Measurements from ENCODE around the gene SPATA33.
"Not testable (repeated sequence)": the region's sequence is repeated elsewhere in the genome, so short reads cannot be mapped to it uniquely, and the experiment has no call there.

Gene SPATA33

DNA sequence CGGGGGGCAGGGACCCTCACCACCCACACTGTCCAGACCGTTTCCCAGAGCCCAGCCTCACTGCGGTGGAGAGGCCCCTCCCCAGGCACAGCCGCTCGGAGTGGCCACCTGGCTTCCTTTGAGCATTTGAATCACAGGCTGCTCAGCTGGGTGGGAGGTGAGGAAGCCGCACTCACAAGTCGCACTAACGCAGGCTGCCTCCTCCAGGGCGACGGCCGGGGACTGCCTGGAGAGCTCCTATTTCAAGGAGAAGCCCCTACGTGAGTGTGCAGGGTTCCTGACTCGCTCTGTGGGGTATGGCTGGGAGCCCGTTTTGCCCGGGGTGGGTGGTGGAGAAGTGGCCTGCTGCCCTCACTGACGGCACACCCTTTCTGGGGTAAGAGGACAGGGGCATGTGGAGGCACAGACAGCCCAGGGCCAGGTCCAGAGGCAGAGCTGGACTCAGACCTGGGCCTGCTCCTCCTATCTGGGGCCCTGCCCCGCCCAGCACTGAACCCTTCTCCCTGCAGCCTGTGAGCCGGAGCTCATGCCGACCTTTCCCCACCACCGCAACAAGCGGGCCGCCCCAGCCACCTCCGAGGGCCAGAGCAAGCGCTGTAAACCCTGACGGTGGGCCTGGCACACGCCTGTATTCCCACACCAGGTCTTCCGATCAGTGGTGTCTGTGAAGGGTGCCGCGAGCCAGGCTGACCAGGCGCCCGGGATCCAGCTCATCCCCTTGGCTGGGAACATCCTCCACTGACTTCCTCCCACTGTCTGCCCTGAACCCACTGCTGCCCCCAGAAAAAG is 37.6 kb downstream of the SPATA33 start:
- DNase-seq: no peak

DNA sequence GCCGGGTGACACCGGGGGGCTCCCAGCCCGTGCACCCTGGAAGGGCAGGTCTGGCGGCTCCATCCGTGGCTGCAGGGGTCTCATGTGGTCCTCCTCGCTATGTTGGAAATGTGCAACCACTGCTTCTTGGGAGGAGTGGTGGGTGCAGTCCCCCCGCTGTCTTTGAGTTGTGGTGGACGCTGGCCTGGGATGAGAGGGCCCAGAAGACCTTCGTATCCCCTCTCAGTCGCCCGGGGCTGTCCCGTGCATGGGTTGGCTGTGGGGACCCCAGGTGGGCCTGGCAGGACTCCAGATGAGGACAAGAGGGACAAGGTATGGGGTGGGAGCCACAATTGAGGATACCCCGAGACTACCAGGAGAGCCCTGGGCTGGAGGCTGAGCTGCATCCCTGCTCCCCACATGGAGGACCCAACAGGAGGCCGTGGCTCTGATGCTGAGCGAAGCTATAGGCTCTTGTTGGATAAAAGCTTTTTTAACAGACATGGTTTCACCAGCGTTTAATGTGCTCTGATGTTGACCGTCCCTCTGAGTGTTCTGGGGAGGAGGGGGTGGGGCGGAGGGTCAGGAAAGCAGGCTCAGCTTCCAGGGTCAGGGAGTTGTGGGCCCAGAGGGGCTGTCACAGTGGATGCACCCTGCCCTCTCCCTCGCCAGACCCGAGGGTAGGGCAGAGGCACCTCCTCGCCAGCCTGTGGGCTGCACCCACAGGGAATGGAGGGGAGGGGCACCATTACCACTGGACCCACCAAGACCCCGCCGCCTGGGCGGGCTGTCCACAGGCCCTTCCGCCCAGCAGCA is 38.4 kb downstream of the SPATA33 start:
- no peak for DNase-seq

DNA sequence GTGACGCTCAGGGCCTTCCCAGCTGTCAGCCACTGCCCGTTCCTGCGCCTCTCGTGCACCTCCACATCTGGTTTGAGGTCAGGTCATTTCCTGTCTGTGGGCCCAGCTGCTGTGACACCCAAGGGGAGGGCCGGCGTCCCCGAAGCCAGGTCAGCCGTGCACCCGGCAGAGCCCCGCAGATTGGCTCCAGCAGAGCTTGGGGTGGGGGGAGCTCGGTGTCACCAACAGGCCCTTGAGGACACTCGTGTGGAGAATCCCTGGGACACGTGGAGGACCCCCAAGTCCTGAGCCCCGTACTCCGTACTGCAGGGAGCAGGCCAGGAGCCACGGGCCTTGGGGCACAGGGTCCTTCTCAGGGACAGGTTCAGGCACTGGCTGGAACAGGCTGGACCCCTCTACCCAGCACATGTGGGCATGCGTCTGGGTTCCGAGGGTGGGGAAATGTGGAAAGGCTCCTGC is 39.1 kb downstream of the SPATA33 start:
- DNase-seq: no peak

DNA sequence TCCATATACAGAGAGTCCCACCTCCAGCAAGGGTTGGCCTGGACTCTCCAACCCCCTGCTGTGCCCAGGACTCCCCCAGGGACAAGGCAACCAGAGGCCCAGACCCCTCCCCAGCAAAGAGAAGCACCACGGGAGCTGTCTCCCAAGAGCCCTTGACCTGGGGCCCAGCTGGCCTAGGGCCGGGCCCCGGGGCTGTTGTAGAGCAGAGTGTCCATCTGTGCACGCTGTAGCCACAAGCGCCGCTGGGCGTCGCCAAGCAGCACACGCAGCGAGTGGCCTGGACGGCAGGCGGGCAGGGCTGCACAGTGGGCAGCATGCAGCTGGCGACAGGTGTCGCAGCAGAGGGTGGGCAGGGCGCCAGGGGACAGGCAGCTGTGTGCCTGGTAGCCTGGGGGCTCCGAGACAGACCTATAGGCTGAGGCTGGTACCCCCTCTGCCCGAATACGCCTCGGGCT is 39.6 kb downstream of the SPATA33 start:
- no peak for DNase-seq

DNA sequence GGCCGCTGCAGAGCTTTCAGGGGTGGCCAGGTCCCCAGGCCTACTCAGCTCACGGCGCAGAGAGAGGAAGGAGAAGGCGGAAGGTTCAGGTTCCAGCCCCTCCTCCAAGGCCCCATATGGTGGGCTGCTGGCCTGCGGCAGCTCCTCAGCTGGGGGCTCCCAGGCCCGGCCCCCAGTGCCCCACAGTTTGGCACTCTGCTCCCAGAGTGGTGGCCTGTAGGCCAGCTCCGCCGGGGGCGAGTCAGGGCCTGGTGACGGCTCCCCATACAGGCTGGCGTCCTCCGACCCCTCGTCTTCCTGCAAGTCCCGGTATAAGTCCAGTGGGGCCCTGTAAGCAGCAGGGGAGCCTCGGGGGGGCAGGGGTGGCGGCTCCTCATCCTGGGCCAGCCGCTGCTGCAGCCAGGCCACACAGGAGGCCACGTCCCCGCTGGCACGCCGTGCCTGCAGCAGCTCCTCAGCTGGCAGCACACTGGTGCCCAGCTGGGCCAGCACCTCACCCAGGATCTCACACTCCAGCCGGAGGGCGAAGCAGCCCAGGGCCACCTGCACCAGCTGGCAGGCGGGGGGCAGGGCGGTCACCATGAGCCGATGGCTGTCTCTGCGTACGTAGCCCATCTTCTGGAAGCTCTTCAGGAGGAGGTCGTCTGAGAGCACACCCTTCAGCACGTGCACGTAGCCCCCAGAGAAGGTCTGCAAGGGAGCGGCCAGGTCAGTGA is 40.1 kb downstream of the SPATA33 start:
- DNase-seq: no peak

DNA sequence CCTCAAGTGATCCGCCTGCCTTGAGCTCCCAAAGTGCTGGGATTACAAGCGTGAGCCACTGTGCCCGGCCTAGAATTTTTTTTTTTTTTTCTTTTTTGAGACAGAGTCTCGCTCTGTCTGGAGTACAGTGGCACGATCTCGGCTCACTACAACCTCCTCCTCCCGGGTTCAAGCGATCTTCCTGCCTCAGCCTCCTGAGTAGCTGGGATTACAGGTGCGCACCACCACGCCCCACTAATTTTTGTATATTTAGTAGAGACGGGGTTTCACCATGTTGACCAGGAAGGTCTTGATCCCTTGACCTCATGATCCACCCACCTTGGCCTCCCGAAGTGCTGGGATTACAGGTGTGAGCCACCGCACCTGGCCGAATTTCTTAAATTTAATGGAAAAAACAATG is 41.1 kb downstream of the SPATA33 start:
- DNase-seq: not testable (repeated sequence)

DNA sequence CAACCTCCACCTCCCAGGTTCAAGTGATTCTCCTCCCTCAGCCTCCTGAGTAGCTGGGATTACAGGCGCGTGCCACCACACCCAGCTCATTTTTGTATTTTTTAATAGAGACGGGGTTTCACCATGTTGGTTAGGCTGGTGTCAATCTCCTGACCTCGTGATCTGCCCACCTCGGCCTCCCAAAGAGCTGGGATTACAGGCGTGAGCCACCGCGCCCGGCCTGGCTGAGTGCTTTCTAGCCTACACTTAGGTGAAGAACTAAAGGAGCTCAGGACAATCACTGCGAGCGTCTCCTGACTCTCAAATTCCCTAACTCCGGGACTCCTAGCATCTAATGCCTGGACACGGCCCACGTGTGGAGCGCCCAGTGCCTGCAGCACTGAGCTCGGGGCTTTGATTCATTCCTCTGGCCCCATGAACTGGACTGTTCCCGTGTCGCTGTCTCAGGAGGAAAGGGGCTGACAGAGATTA is 42.0 kb downstream of the SPATA33 start:
- DNase-seq: not testable (repeated sequence)

DNA sequence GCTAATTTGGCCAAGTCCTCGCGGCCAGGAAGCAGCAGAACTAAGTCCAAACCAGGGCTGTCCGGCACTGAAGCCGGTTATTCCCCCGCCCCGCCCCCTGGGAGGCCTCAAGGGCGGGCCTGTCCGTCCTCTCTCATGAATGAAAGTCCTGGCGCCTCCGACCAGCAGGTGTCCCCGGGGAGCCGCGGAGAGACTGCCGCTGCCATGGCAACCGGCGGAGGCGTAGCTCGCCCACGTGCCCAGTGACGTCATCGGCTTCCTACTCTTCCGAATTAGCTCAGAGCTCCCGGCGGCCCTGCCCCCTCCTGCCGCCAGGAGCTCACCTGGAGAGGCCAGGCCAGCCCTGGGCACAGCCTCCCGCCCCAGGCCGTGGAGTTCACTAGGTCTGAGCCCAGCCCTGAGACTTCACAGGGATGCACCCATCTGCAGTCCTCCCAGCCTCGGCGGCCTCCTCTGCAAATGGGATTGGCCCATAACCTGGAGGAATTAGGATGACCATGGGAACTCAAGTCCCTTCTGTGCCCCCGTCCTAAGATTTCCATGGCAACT is 42.5 kb downstream of the SPATA33 start:
- peak; percentile 99 for DNase-seq

DNA sequence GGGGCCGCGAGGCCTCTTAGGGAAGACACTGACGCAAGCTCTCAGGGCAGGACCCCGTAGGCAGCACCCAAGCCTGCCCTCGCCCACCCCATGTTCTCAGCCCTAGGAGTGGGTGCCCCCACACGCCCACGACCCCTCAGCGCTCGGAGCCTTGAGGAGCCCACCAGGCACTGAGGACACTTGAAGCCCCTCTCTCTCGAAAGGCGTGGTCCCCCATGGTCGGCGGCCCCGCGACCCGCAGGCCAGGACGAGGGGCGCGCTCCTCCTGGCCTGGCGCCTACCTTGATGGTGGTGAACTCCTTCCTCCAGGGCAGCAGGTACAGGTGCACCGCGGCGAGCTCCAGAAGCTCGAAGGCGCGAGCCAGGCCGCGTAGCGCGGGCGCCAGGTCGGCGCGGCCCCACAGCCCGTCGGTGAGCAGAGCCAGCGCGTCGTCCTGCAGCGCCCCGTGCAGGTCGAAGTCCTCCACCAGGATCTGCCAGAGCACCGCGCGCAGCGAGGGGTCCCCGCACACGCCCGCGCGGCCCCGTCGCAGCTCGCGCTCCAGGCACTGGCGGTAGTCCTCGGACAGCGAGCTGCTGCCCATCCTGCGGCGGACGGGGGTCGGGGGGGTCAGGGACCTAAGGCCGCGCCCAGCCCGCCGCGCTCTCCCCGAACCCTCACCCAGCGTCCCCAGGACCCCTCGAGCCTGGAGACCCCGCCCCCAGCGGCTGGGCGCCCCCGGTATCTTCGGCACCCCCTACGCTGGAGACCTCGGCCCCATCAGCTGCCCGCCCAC is 43.2 kb downstream of the SPATA33 start:
- peak; percentile 81 for DNase-seq

DNA sequence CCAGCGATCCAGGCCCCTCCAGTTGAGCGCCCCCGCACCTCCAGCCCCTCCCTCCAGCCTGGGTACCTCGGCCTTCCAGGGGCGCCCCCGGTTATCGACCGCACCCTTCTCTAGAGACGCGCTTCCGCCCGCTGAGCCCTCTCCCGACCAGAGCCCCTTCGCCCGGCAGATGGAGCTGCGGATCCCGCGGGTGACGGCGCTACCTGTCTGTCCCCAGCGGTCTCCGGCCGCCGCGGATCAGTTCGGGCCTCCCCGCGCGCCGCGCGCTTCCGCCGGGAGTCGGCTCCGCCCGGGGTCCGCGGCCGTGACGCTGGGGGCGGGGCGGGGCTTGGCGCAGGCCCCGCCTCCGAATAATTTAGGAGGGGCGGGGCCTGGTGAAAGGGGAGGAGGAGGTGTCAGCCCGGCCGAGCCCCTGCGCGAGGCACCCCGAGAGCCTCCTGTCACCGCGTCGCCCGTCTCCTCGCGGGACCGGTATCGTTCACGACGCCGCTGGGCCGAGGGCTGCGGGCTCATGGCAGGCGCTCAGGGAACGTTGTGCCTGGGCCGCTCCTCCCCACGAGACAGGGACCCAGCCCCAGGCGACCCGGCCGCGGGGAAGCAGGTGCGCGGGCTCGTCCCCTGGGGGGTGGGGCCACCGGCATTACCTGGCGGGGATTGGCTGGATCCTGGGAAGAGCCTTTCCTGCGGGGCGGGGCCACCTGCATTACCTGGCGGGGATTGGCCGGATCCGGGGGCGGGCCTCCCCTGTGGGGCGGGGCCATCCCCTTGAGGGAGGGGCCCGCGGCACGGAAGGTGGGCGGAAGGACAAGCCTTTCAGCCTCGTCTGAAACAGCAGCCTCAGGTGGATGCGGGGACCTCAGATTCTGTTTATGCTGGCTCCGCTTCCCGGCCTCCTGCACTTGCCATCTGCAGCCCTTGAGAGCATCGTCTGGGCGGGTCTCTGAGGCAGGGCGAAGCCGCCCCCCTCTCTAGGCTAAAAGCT is 44.1 kb downstream of the SPATA33 start, which contains the start of gene SPATA2L:
Gene SPATA2L, minus strand, starts transcription at position 281 of the 982 bp plus-strand sequence. CDS start 473 bp downstream, outside the sequence.
- peak; percentile 95 for DNase-seq

DNA sequence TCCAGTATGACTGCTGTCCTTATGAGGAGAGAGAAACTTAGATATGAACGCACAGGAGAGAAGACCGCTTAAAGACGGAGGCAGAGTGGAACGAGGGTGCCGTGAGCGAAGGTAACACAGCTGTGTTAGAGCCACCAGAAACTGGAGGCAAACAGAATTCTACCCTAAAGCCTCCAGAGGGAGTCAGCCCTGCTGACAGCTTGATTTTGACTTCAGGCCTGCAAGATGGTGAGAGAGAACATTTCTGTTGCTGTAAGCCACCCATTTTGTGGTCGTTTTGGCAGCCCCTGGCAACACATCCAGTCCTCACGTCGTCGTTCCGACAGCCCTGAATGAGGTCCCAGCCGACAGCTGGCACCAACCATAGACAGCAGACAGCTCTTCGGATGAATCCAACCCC is 46.6 kb downstream of the SPATA33 start:
- no peak for DNase-seq

DNA sequence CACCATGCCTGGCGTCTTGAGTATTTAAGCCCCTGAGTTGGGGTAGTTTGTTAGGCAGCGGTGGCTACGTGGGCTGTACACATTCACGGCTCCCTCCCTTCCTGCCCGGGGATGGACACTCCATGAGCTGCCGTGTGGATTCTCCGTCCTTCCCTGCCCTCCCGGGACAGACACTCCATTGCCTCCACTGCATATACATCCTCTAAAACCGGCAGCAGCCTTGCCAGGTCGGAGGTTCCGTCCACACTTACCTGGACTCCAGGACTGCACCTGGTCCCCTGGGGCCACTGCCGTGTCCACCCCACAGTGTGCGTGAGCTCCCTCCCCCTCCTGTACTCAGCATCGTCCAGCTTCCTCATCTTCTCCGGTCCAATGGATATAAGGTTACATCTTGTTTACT is 47.4 kb downstream of the SPATA33 start:
- no peak for DNase-seq

DNA sequence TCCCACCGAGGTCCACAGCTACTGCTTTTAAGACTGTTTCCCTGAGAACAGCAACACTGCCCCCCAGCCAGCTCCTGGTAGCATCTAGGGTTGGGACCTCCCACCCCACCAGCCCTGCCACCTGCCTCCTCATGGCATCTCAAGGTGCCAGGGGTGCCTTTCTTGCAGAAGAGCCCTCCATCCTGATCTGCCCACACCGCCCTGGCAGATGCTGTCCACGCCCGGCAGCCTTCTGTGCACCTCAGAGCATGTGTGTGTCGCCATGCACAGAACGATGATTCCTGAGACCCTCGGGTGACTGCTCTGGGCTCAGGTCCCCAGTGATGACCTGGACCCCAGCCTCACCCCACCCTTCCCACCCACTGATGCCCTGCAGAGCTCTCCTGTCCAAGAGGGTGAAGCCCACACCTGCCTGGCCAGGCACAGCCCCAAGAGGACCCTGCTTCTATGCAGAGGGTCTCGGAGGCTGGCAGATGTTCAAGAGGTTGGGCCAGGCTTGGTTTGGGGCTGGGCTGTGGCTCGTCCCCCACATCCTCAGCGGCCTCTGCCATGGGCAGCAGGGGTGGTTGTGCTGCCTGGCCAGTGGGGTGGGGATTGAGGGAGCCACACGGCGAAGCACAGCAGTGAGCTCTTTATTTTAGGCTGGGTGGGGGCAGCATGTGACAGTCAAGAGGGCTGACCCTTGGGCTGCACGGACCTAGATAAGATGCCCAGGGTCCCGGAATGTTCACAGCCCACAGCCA is 49.1 kb downstream of the SPATA33 start:
- DNase-seq: no peak

DNA sequence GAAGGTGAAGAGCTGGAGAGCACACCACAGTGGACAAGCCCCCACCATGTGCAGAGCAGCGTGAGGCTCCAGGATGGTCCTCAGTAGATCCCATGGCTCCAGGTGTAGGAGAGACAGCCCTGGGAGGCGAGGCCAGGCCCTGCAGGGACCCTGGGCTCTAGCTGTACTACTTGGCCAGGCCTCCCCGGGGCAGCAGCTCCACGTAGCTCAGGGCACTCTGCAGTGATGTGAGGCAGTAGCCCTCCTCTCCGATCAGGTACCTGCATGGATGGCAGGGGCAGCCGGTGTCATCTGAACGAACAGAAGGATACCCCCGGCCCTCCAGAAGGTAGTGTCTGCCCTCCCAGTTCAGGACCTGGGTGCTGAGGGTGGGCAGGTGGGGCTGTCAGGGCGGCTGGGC is 50.1 kb downstream of the SPATA33 start:
- DNase-seq: no peak

DNA sequence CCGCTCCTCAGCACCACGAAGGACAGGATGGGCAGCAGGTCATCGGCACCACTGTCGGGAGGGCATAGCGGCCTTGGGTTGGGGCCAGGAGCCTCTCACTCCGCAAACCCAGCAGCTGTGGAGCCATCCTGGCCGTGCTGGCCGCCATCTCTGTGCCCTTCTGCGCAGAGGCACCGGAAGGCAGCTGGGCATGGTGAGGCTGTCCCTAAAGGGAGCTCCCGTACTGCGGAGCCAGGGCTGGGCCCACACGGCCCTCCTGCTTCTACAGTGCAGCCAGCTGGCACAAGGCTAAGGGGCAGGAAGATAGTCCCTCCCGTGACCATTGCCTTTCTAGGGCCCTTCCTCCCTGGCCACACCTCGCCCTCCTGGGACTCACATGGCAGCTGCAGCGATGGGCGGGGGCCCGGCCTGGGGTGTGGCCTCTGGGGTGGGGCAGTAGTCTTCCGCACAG is 50.9 kb downstream of the SPATA33 start:
- no peak for DNase-seq

DNA sequence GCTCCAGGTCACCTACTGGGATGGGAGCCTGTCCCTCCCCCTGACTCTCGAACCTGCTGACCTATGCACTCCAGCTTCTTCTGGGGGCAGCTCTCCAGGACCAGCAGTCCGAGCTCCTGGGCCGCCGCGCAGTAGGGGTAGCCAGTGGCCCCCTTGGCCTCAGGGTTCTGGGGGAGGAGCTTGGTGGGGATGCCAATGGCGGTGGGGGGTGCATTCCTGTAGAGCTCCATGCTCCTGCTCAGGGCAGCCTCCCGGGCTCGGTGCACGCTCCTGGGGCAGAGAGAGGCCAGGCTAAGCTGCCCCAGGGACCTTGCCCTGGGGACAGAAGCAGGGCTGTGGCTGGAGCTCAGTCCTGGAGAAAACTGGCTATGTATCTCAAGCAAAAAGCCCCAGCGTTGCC is 51.5 kb downstream of the SPATA33 start:
- DNase-seq: no peak

DNA sequence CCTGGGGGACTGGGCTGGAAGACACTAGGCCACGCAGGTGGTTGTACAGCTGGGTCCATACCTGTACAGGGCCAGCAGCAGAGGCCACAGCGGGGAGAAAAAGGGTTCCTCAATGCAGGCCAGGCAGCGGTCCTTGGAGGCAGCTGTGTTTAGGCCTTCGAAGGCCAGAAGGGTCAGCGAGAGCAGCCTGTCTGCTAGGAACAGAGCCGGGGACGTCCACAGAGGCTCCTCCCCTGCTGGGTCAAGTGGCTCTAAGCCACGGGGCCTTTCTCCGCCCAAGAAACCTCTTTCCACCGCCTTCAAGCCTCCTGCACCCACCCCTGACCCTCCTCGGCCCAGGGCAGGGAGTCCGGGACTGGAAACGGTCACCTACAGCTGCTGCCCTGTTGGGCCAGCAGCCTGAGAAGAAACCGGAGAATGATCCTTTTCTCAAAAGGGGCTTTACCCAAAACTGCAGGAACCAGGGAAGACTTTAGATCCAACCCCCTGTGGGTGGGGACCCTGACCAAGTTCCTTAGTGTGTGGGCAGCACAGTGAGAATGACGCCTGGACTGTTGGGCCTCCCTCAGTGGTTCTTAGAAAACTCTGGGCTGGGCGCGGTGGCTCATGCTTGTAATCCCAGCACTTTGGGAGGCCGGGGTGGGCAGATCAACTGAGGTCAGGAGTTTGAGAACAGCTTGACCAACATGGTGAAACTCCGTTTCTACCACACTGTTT is 52.2 kb downstream of the SPATA33 start:
- DNase-seq: no peak

DNA sequence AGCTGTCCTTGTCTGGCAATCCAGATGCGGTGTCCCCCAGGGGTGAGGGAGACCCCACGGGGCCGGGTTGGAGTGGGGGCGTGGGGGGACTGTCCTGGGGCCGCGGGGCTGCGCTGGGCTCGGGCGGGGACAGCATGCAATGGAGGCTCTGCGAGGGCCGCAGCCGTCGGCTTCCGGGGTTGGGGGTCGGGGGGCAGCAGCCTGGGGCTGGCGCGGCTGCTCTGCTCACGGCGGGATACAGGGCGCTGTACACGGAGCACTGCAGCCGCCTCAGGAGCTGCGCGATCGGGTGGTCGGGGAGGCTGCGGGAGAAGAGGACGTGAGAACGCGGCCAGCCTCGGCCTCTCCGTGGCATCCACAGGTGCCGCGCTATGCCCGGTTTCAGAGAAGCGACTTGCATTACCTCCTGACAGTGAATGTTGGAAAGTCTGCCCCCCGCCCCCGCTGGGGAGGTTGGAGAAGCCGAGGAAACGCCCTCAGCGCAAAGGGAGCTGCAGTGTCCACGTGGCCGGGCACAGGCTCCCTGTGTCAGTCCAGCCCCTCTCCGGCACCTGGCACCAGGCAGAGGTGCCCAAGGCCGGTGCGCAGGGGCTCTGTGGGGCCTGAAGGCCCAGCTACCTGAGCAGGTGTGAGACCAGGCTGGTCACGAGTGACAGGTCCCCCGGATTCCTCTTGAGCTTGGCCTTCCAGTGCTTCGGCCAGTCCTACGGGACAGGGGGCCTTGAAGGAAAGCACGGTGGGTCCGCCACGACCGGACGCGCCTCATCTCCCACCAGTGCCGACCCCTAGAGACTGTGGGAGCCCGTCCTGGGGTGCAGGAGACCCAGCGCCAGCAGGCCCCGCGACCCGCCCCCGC is 53.3 kb downstream of the SPATA33 start:
- DNase-seq: no peak
